IPS-NIHi7 (cell line): ENCODE data around the gene LRMDA.
"Not testable (repeated sequence)": the region's sequence is repeated elsewhere in the genome, so short reads cannot be mapped to it uniquely, and the experiment has no call there.

Experiments
- DNase-seq: peaks from one replicate; pipeline ENCODE4 v3.0.0; 2012; ENCODE audit warnings: mixed read lengths; ENCODE audit errors: extremely low spot score

LRMDA gene

DNA sequence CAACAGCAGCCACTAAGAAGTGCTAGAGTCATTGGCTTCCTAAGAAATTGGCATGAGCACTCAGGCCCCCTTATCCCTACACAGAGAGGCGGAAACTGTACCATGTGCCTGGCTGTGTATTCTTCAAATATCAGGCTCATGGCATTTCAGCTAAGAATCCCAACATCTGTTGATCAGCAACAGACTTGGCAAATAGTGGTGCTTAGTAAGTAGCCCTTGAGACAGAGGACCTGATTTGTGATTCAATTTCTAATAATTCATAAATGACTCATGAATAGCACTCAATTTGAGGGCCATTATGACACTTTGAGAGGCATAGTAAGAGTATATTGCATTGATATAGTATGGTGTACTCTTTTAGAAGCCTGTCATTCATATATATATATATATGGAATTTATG lies 309.1 kb downstream of the LRMDA start:
- no peak for DNase-seq

DNA sequence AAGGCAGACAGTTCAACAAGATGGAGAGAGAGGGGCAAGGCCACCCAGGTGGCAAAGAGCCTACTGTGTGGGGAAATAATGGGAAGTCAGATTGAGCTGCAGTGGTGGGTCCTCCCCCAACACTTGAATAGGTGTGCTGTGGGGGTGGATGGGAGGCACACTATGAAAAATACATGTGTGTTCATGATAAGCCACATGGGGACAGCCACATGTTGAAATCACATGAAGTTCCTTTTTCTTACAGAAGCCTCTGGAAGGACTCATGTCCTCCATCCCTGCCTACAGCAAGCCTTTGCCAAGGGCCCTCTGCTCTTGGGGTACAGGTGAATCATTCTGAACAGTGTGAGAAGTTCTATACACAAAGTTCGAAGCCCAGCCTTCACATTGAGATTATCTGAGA lies 310.9 kb downstream of the LRMDA start:
- no peak for DNase-seq

DNA sequence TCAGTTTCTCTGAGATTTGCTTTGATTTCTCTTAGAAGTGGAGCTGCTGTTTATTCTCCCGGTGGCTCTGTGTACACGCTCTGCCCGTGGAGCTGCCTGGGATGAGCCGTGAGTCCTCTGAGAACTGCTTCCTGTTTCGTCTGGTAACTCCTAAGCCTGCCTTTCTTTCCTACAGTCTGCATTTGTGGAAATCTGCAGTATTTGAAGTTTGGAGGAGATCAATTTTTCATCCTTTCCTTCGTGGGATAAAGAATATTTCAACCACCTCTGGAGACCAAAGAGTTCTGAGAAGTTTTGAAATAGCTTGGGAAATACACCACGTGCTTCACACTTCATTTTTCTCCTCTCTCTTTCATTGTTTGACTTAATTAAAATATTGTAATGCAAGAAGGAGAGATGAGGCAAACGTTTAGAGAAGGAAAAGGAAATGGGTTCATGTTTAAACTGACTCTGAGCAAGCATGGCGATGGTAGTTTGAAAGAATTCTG lies 311.9 kb downstream of the LRMDA start:
- DNase-seq: no peak

DNA sequence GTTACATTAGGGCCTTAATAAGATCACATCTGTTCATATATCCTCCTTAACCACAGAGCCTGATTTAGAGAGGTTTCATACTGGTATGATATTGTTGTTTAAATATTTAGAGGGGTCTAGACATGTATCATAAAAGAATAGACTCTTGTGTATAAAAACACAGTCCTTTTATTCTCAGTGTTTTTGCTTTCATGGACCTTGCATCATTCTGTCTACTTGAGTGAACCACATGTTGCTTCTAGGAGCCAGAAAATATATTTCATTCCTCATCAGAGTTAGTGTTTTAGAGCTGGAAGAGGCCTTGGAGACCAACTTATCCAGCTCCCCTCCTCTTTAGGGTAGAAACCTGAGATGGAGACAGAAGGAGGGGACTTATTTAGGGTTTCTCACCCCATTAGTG lies 312.8 kb downstream of the LRMDA start:
- no peak for DNase-seq

DNA sequence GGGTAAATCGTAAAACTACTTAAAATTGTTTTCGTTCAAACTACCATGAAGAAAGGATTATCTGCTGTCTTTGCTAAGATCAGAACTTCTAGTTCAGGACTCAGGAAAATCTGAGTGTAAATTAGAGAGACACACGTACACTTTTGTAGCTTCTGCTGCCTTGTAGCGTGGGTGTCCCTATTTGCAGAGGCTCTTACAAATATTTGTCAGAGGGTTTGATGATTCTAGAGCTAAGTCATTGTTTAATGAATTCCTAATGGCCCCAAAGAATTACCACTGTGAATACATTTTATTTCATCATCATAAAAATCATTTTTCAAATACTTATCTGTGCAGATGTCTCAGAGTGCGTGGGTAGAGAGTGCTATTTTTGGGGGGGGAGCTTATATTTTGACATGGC lies 314.9 kb downstream of the LRMDA start:
- DNase-seq: no peak

DNA sequence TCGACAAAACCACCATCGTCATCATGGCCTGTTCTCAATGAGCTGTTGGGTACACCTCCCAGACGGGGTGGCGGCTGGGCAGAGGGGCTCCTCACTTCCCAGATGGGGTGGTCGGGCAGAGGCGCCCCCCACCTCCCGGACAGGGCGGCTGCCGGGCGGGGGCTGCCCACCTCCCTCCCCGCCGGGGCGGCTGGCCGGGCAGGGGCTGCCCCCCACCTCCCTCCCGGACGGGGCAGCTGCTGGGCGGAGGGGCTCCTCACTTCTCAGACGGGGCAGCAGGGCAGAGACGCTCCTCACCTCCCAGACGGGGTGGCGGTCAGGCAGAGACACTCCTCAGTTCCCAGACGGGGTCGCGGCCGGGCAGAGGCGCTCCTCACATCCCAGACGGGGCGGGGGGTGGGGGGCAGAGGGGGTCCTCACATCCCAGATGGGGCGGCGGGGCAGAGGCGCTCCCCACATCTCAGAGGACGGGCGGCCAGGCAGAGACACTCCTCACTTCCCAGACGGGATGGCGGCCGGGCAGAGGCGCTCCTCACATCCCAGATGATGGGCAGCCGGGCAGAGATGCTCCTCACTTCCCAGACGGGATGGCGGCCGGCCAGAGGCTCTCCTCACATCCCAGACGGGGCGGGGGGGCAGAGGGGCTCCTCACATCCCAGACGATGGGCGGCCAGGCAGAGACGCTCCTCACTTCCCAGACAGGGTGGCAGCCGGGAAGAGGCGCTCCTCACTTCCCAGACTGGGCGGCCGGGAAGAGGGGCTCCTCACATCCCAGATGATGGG lies 318.9 kb downstream of the LRMDA start:
- not testable (repeated sequence) for DNase-seq

DNA sequence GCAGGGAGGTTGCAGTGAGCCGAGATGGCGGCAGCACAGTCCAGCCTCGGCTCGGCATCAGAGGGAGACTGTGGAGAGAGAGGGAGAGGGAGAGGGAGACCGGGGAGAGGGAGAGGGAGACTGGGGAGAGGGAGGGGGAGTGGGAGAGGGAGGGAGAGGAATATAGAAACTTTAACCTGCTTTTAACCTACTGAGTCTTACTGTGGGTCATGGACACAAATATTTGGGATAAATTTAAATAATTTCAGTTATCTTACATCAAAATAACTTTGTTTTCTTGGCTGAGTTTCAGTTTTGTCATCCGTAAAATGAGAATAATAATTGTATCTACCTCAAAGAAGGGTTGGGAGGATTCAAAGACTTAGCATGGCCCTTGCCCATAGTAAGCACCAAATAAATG lies 319.8 kb downstream of the LRMDA start:
- DNase-seq: no peak

DNA sequence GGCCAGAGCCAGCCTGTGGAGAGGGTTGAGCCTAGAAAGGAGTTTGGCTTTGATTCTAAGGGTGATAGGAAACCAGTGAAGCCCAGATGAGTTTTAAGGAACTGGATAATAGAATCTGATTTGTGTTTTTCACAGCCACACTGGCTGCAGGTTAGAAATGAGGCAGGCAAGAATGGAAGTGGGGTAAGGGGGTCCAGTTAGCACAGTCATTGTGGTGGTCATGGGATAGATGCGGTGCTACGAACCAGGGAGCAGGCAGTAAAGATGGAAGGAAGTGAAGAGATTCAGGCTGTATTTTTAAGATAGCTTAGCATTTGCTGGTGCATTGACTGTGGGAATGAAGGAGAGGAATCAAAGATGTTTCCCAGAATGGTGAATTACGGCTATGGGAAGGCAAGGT lies 322.2 kb downstream of the LRMDA start:
- DNase-seq: no peak

DNA sequence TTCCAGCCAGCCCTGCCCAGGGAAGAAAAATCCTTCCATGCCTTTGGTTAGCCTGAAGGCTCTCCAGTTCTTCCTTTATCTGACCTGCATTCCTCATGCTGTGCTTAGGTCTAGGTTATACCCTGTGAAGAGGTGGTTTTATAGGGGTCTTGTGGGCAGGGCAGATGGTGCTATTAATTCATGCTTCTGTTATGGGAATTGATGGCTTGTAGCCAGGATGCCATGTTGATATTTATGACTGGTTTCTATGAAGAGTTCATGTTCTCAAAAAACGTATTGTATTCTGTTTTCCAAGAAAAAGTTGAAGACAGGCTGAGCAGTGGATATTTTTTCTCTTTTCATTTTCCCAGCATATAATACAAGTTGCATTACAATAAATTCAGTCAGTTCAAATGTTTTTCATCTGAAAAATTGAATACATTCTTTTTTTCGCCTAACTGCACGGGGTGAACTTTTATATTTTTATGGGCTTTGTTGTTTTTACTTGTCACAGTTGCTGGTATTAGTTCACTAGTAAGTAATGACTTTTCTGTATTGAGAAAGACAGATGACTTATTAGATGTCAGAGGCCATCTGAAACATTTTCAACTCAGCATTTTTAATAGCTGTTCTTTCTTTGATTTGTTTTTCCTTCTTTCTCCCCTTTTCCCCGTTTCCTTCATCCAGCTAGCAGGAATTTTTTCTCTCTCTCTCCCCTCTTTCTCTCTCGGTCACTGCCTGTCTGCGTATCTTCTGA lies 322.8 kb downstream of the LRMDA start:
- no peak for DNase-seq

DNA sequence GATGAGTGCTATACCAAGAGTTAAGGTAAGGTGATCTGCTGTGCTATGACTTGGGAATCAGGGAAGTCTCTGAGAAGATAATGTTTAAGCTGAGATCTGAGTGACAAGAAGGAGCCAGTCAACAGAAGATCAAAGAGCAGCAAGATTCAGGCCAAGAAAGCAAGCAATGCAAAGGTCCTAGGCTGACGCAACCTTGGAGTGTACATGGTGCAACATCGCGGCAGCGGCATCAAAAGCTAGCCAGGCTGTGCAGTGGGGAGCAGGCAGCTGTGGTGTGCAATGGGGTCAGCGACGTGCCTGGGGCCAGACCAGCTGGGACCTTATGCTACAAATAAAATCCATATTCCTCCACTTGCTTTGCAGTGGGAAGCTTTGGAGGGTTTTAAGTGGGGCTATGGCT lies 324.1 kb downstream of the LRMDA start:
- no peak for DNase-seq

DNA sequence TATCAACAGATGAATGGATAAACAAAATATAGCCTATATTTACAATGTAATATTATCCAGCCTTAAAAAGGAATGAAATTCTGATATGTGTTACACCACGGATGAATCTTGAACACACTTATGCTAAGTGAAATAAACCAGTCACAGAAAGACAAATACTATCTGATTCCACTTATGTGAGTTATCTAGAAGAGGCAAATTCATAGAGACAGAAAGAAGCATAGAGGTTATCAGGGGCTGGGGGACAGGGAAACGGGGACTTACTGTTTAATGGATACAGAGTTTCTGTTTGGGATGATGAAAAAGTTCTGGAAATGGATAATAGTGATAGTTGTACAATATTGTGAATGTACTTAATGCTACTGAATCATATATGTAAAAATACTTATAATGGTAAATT lies 329.9 kb downstream of the LRMDA start:
- DNase-seq: no peak

DNA sequence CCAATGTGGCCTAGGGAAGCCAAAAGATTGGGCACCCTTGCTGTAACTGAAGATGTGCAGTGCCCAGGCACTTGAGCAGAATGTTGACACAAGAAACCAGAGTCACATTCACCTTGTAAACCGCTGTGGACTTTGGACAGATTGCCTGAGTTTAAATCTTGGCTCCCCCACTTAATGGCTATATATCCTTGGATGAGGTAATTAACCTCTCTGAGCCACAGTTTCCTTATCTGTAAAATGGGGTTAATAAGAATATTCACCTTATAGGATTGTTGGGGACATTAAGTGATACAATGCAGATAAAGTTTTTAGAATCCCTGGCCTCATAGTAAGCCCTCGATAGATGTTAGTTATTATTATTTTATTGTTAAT lies 331.0 kb downstream of the LRMDA start:
- DNase-seq: no peak

DNA sequence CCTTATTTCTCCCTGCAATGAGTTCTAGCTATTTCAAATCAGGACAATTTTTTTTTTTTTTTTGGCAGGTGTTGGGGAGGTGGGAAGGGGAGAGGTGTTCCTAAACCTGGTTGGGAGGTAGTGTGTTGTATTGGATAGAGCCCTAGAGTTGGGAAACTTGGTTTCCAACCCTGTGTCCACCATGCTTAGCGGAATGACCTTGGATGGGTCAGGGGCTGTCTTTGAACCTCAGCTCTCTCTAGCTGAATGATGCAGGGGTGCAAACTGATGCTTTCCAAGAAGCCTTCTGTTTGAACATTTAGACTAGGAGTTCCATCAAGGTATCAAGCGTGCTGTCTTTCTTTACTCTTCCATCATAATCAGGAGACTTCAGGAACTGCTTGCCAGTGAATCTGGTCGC lies 332.2 kb downstream of the LRMDA start:
- DNase-seq: no peak

DNA sequence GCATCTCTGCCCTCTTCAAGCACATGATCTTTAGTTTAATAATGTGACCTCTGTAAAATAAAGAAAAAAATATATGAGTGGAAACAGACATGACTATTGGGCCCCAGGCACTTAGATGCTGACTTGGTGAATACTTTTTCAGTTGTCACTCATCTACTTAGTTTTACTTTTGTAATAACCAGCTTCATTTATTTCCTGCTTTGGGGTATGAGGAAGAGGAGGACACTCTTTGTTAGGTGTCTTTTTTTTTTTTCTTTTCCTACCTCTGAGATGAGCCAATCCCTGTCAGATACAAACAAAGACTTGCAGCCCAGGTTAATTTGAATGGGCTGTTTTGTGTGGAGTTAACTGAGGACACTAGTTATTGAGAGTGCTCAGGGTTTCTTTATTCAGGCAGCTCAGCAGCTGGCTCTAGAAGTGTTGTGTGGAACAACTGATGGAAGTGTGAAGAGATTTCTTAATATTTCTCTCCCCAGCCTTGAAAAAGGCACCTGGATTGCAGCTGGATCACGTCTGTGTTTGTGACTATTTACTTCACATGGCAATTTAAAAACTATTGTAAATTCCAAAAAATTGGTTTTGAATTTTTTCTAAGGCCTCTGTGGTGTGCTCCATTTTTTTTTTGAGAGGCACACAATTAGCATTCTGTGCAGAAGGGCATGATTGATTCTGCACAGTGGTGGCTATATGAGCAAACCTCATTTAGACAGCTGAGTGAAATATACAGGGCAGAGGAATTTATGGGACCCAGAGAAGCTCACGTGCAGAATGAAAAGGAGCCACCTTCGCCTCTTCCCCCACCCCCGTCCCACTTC lies 333.8 kb downstream of the LRMDA start:
- DNase-seq: no peak

DNA sequence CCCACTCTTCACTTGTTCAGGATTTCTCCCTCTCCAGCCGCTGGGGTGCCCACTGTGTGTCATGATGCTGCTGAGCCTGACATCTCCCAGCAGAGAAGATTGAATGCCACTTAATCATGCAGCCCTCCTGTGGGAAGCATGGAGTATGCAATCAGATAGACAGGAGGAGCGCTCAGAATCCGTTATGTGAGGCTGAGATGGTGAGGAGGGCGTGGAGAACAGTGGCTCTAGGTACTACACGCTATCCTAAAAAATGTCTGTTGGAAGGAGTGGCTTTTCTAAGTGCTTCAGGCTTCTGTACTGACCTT lies 334.3 kb downstream of the LRMDA start:
- DNase-seq: no peak

DNA sequence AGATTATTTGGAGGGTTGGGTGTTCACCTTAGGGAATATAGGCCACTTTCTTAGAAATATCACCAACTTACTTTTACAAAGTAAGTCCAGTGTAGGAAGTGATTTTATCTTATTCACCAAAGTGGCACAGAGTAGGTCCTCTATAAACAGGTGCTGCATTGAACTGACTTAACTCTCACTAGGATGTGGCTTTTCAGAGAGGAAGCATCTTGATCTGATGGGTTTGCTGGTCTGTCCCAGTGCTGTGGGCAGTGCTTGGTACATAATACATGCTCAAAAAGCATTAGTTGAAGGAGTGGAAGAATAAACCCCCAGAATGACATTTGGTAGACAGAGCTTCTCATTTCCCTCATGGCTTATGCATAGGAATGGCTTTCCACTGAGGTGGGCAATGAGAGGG lies 334.7 kb downstream of the LRMDA start:
- no peak for DNase-seq

DNA sequence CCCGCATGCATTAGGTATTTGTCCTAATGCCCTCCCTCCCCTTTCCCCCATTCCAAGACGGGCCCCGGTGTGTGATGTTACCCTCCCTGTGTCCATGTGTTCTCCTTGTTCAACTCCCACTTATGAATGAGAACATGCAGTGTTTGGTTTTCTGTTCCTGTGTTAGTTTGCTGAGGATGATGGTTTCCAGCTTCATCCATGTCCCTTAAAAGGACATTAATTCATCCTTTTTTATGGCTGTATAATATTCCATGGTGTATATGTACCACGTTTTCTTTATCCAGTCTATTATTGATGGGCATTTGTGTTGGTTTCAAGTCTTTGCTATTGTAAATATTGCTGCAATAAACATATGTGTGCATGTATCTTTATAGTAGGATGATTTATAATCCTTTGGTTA lies 335.3 kb downstream of the LRMDA start:
- not testable (repeated sequence) for DNase-seq

DNA sequence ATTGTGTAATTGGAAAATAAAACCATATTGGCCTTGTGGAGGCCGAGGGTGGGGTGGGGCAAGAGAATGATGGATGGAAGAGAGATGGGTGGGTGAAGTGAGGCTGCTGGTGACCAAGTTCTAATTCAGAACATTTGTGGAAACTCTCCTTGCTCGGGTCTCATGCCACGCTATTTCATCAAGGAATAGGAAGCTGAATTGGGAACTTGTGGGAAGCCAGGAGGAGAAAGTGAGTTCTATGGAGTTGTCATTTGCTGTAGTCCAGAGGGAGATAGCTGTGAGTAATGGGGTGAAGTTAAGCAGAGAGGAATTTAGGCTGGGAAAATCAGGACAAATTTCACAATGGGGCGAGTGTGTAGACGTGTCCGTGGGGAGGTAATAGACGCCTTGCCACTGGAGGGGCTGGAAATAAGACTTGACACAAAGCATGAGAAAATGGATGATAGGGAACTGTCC lies 339.2 kb downstream of the LRMDA start:
- no peak for DNase-seq

DNA sequence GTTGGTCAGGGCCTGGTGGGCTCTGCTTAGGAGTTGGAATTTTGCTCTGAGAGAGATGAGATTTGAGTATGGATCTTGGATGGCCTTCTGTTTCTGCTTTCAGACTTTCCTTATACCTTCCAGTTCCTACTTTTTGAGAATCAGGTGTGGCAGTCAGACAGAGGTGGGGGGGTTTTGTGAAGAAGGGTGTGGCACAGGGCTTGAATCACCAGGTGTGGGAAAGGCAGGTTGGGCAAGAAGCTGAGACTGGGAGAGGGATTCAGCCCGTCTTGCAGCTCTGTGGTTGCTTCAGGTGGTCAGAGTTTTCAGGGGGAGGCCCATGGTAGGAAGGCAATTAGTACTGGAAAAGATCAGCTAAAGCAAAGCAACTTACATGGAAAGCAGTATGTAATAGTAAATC lies 340.2 kb downstream of the LRMDA start:
- no peak for DNase-seq

DNA sequence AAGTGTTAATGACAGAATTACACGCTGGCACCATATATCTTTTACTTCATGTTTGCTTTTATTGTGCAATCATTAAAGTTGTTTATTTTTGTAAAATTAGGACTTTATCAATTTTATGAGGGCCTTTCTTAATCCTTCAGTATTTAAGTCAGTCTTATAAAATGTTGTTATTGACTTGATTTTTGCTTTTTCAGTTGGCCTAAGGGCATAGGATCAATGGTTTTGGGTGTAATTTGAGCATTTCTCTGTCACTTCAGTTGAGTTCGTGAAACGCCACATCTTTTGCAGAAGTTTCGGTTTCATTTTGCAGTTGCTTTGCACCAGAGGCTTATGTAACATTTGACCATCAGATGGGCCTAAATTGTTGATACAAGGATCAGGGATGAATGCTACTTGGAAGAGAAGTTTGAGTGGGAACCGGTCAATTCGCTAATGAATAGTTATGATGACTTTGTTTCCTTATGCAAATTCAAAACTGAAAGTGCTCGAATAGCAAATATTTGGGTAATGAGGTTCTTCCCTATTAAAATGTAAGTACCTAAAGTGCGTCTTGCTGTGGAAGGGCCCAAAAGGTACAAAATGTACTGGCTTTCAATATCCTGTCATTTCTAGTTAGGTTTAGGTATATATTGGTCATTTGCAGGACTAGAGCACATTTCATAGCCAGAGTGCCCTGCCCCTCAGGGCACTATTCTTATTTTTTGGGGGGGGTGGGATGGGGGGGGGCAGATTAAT lies 340.9 kb downstream of the LRMDA start:
- DNase-seq: no peak

DNA sequence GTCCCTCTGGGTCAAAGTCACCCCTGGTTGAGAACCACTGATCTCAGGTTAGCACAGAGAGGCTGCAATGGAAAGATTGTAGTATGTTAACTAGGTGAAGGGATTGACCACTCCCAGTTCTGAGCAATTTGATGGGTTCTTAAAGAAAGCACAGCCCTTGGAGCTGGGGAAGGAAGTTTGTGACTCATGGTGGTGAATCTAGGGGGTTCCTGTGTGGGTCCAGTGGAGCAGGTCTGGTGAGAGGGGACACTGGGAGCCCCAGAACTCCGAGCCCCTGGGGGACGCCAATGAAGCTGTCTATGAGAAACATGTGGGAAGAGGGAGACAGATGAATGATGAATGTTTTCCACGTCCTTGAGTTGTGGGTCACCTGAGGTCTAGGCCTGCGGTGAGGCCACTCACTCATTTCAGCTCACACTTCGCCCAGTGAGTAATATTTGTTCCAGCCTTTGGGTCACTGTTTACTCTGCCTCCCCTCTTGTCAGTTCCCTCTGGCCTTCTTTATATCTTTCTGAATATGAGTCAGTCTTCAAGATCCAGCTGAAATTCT lies 341.9 kb downstream of the LRMDA start:
- no peak for DNase-seq
